SJSA1 (cell line): ENCODE measurements around the gene KRTAP5-3. TPM values are rescaled to one million over a fixed set of nuclear protein-coding genes. Genes with fewer than 3 reads are reported as not detected.

Experiments
- DNase-seq, 2 experiments: peaks; one replicate each; pipeline ENCODE4 v3.0.0-alpha.2; 2015 to 2020; ENCODE audit warnings: low spot score in 2 of 2, low read depth in 1 of 2
- H3K27ac ChIP-seq: fragments of 250-450 bp; sonication (Bioruptor Pico); 2 replicates; pipeline ENCODE4 v1.5.1; 2020; ENCODE audit warnings: mild to moderate bottlenecking, moderate library complexity
- H3K27me3 ChIP-seq: fragments of 250-450 bp; sonication (Bioruptor Pico); replicated peaks from 2 replicates; pipeline ENCODE4 v1.5.1; 2020; ENCODE audit warnings: mild to moderate bottlenecking, moderate library complexity
- H3K36me3 ChIP-seq: fragments of 250-450 bp; sonication (Bioruptor Pico); 2 replicates; pipeline ENCODE4 v1.5.1; 2020; ENCODE audit warnings: mild to moderate bottlenecking
- H3K4me1 ChIP-seq: fragments of 250-450 bp; sonication (Bioruptor Pico); replicated peaks from 2 replicates; pipeline ENCODE4 v1.6.1; 2021; ENCODE audit warnings: mild to moderate bottlenecking
- H3K4me3 ChIP-seq: fragments of 250-450 bp; sonication (Bioruptor Pico); 2 replicates; pipeline ENCODE4 v1.5.1; 2020; ENCODE audit warnings: mild to moderate bottlenecking
- H3K9me3 ChIP-seq: fragments of 250-450 bp; sonication (Bioruptor Pico); replicated peaks from 2 replicates; pipeline ENCODE4 v1.5.1; 2020; ENCODE audit warnings: mild to moderate bottlenecking
- total RNA-seq: library from RNA; depleted of rRNA; stranded (reverse); fragments of >200 nt; shearing (Covaris generic); gene quantifications from 2 replicates; pipeline ENCODE4 v1.2.3, GENCODE V29; 2014

The KRTAP5-3 gene
- total RNA-seq, 1 experiment from 2014 or later = not detected

DNA sequence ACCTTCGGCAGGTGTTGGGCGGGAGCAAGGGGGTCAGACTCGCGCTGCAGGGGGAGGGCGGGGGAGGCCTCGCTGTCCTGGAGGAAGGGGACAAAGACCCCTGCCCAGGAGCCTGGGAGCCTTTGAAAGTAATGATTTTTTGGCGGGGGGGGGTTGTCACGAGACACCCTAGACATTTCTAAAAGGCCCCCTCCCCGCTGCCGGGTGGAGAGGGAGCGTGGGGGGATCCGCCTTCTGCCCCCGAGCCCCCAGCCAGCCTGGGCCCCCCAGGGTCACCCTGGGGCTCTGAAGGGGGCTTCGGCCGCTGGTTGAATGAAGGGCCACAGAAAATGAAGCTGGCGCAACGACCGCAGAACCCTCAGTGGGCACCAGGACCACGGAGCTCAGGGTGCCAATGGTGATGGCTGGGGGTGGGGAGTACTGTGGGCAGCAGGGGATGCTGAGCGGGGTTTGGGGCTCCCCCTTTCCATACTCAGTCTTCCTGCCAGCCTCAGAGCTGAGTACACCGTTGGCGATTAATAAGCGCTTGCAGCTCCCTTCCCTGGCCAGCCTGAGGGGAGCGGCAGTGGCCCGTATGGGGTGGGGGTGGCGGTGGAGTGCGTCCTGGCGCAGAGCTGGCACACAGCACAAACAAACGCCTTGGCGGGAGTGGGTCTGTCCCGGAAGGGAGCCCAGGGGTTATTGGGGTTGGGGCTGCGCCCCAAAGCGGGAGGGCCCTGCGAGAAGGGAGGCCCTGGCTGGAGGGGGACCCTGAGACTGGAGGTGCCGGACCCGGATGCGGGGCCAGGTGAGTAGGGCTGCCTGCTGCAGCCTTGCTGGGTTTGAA, 35.0 kb downstream of the KRTAP5-3 start:
- H3K27me3 ChIP-seq = peaks cover 13% of the 10 kb centered on the region
- DNase-seq = no peak
- no peak overlapping the region for H3K4me3 ChIP-seq
- no peaks in the 10 kb centered on the region for H3K36me3 ChIP-seq
- H3K9me3 ChIP-seq = no peaks in the 10 kb centered on the region
- peaks cover 11% of the 10 kb centered on the region; the same call in 1 of the 2 replicates for H3K4me1 ChIP-seq
- no peak overlapping the region for H3K27ac ChIP-seq

DNA sequence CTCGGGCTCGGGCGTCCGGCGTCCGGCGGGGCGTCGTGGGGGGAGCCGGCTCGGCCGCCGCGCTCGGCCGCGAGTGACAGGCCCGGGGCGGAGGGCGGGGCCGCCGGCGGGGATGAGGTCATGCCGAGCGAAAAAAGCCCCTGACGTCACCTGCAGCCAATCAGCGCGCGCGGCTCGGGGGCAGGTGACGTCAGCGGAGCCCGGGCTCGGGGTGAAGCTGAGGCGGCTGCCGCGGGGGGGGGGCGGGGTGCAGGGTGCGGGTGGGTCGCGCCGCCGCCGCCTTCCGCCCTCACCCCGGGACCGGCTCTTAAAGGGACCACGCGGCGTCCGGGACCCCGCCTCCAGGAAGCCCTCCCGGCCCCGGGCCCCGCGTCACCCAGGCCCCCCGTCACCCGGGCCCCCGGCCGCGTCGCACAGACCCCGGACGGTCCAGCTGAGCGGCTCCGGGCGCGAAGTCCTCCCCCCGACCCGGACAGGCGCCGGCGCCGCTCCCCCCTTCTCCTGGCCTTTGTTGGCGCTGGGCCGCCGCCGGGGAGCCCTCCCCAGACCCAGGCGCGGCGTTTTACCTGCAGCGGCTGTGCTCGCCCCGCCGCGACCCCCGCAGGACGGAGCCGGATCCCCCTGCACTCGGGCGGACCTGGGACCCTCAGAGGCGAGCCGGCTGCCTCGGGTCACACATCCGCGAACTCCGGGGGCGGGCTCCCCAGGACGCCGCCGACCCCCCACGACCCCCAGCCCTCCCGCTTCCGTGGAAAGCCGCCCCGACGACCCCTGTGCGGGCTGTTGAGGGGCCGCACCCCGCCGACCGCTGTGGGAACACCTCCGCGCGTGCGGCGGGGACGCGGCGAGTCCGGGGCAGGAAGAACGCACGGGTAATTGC, 35.8 kb downstream of the KRTAP5-3 start, which contains the start of gene DUSP8:
Gene DUSP8 (minus strand): TSS at position 75 of the 880 bp plus-strand sequence. CDS start 6,445 bp downstream, outside the sequence.
- peak; percentile 60 to 75 for DNase-seq
- no peak within 1 kb of the TSS for H3K27ac ChIP-seq

DNA sequence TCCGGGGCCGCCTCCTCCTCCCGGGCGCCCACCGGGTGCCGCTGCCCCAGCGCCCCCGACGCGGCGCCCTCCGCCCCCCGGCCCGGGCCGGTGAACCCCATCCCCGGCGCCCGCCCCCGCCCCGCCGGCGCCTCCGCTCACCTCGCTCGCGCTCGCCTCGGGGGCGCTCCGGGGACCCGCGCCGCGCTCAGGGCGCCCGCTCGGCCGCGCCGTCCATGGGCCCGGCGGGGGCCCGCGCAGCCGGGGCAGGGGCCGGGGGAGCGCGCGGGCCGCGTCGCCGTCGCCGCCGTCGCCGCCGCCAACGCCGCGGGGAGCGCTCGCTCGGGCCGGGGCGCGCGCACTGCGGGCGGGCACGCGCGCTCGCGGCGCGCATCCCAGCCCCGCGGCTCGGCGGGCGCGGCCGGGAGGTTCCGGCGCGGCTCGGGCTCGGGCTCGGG, 36.5 kb downstream of the KRTAP5-3 start:
- H3K4me3 ChIP-seq = peak overlapping the region; percentile 40
- H3K36me3 ChIP-seq = no peaks in the 10 kb centered on the region
- no peak overlapping the region for H3K27ac ChIP-seq
- H3K9me3 ChIP-seq = no peaks in the 10 kb centered on the region
- no peak for DNase-seq
- H3K27me3 ChIP-seq = peaks cover 13% of the 10 kb centered on the region
- H3K4me1 ChIP-seq = peaks cover 11% of the 10 kb centered on the region; the same call in 1 of the 2 replicates

More for the DNA sequence above, 35.8 kb downstream of the KRTAP5-3 start, which contains the start of gene DUSP8:
- Histone ChIP-seq H3K4me1 (peaks cover 11% of the 10 kb centered on the region; the same call in 1 of the 2 replicates), H3K27me3 (peaks cover 13% of the 10 kb centered on the region), H3K36me3 (no peaks in the 10 kb centered on the region), H3K9me3 (no peaks in the 10 kb centered on the region), H3K4me3 (peak within 1 kb of the TSS; percentile 40)

DNA sequence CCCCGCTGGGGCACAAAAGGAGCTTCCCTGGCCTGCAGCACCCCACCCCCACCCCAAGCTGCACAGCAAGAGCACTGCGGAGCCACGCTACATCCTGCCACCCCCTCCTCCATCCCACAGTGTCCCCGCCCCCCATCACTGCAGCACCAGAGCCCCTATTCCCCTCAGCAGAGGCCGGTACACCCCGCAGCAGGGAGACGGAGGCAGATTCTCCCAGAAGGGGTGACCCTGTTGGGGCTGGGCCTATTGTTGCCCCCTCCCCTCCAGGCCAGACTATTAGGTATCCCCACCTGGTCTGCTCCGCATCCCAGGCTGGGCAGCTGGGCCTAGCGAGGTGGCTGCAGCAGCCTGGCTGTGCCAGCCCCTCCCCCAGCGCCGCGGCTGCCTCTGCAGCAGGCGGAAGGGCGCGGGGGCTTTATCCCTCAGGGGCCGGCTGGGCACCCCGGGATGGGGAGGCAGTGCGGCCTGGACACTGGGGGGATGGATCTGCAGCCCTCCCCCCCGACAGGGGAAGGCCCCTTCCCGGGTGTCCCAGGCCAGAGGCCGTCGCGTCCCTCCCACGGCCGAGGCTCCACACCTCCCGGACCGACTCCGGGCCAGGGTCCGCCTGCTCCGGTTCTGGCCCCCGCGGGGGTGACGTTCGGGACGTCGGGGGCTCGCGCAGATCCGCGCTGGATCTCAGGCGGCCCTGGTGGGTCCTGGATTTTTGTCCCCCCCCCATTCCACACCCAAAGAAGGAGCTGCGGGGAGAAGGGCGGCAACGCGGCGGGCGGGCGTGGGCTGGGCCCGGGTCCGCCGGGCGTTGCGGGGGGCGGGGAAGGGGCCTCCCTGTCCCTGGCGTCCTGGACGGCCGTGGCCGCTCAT, 37.1 kb downstream of the KRTAP5-3 start:
- no peak for DNase-seq
- H3K36me3 ChIP-seq = no peaks in the 10 kb centered on the region
- peaks cover 11% of the 10 kb centered on the region; the same call in 1 of the 2 replicates for H3K4me1 ChIP-seq
- H3K9me3 ChIP-seq = no peaks in the 10 kb centered on the region
- H3K27me3 ChIP-seq = peaks cover 13% of the 10 kb centered on the region
- H3K4me3 ChIP-seq = peak overlapping the region; percentile 40
- H3K27ac ChIP-seq = no peak overlapping the region

DNA sequence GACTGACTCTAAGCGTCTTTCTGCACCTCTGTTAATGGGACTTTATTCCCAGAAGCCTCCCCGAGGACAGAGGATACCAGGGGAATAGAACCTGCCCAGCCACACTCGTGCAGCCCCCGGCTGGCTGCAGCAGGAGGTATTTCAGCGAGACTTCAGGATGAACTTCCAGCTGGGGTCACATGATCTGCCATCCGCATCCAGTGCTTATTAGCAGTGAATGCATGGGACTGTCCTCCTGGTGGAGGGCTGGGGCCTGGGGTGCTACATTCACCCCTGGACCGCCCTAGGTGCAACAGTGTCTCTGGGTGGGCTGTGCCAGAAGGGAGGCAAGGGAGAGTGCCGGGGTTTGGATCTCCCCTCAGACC, 37.8 kb downstream of the KRTAP5-3 start:
- Histone ChIP-seq H3K27ac (no peak overlapping the region), H3K4me1 (peaks cover 11% of the 10 kb centered on the region; the same call in 1 of the 2 replicates), H3K36me3 (no peaks in the 10 kb centered on the region), H3K27me3 (peaks cover 13% of the 10 kb centered on the region), H3K9me3 (no peaks in the 10 kb centered on the region), H3K4me3 (no peak overlapping the region)
- DNase-seq = no peak

DNA sequence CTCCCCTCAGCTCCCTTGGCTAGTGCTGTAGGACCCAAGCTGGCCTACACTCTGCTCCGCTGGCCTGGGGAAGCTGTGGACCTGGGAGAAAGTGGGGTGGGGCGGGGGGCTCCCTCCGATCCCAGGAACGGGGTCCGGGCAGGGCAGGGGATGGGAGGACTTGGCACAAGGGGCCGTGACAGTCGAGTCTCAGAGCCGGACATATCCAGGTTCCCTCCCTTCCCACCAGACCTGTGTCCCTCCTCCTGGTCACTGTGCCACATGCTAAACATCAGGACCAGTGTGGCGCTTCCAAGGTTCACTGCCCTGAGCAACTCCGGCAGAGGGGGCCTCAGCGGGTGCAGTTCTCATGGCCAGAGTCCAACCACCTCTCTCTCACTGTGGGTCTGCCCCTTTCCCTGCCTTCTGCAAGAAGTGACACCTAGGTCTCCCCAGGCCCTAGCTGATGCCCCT, 38.2 kb downstream of the KRTAP5-3 start:
- peaks cover 11% of the 10 kb centered on the region; the same call in 1 of the 2 replicates for H3K4me1 ChIP-seq
- no peaks in the 10 kb centered on the region for H3K9me3 ChIP-seq
- H3K27ac ChIP-seq = no peak overlapping the region
- H3K36me3 ChIP-seq = no peaks in the 10 kb centered on the region
- no peak for DNase-seq
- H3K4me3 ChIP-seq = no peak overlapping the region
- peaks cover 13% of the 10 kb centered on the region for H3K27me3 ChIP-seq

DNA sequence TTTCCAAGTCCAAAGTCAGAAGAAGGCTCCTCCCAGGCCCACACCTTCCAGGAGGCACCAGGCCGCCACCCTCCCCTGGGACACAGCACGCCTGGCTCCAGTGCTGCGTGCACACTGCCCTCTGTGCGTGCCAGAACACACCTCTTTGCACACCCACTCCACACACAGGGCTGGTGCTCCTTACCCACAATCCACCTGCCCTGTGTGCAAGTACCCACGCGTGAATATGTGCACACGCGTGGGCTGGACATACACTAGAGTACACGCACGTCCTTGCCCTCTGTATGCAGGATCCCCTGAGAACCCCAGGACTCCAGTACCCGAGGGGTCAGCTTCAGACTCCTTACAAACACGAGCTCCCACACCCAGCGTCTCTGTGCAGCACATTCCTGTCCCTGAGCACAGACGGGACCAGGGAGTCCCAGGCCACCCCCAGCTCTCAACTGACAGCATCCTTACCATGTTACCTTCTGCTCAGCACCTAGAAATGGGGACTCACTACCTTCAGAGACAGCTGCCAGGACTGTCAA, 38.9 kb downstream of the KRTAP5-3 start:
- Histone ChIP-seq H3K27me3 (peaks cover 10% of the 10 kb centered on the region), H3K4me3 (no peak overlapping the region), H3K36me3 (no peaks in the 10 kb centered on the region), H3K4me1 (peaks cover 8% of the 10 kb centered on the region; the same call in 1 of the 2 replicates), H3K27ac (no peak overlapping the region), H3K9me3 (no peaks in the 10 kb centered on the region)
- DNase-seq = no peak

DNA sequence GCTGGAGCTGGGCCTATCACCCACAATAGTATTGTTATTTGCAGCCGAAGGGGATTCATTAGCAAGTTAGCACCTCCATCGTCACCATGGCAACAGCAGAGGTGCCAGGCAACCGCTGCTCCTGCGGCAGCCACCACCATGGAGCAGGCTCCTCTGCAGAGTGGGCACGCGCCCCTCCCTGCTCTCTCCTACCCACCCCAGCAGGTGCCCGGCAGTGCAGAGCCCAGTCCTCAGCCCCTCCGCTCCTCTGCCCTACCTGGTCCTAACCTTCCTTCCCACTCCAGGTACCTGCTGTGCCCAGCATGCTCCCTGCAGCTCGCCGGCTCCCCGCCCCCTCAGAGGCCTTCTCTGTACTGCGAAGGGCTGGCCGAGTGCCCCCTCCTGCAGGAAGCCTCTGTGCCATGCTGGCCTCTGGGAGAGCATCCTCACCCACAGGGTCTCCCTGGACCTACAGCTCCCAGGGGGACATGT, 39.8 kb downstream of the KRTAP5-3 start:
- H3K9me3 ChIP-seq = no peaks in the 10 kb centered on the region
- peaks cover 8% of the 10 kb centered on the region; the same call in 1 of the 2 replicates for H3K4me1 ChIP-seq
- no peak overlapping the region for H3K27ac ChIP-seq
- peaks cover 10% of the 10 kb centered on the region for H3K27me3 ChIP-seq
- H3K36me3 ChIP-seq = no peaks in the 10 kb centered on the region
- DNase-seq = no peak
- H3K4me3 ChIP-seq = no peak overlapping the region

DNA sequence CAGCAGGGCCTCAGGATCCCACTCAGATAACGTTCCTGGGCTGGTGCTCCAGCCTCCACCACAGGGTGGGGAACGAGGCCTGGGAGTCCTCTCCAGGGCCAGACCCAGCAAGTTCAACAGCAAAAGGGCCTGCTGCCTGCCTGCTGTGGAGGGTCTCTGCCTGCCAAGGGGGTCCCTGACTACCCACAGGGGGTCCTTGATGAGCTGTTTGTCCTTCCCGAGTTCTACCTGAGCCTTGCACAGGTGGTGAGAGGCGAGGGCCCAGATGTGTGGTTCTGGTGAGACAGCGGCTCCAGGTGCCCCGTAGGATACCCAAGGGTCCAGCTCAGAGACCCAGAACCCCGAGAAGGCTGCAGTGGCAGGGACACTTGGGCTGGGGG, 40.6 kb downstream of the KRTAP5-3 start:
- no peak for DNase-seq

DNA sequence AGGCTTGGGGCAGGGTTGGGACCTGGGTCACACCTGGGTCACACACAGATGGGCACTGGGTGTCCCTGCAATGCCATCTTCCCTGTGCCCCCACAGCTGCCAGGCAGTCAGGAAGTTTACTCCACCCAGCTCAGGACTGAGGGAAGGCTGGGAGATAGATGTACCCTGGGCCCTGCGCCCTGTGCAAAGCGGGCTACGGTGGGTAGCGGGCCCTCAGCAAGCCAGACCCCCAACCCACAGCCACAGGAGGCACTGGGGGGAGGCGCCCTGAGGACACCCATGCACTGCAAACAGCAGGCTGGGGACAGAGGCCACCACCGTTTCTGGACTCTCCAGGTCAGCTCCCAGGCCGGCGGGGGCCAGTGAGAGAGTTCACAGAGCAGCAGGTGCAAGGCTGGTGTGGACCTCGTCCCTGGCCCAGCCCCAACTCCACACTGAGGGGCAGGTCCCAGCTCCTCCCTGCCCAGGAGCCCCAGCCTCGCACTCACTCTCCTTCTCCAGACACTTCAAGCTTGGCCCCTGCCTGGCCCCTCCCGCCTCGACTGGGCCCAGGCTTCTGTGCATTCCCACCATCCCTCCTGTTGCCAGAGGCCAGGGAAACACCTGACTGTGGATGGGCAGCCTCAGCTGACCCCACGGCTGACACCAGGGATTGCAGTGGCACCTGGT, 41.1 kb downstream of the KRTAP5-3 start:
- no peaks in the 10 kb centered on the region for H3K27me3 ChIP-seq
- H3K27ac ChIP-seq = no peak overlapping the region
- H3K4me3 ChIP-seq = no peak overlapping the region
- no peaks in the 10 kb centered on the region for H3K36me3 ChIP-seq
- no peaks in the 10 kb centered on the region for H3K9me3 ChIP-seq
- 0 out of 2 replicates have a peak, but pooled peaks cover 4% of the 10 kb centered on the region for H3K4me1 ChIP-seq
- DNase-seq = no peak

More for the DNA sequence above, 40.6 kb downstream of the KRTAP5-3 start:
- no peak overlapping the region for H3K27ac ChIP-seq
- no peak overlapping the region for H3K4me3 ChIP-seq
- H3K36me3 ChIP-seq = no peaks in the 10 kb centered on the region
- H3K9me3 ChIP-seq = no peaks in the 10 kb centered on the region
- H3K4me1 ChIP-seq = peaks cover 8% of the 10 kb centered on the region; the same call in 1 of the 2 replicates
- H3K27me3 ChIP-seq = peaks cover 4% of the 10 kb centered on the region

DNA sequence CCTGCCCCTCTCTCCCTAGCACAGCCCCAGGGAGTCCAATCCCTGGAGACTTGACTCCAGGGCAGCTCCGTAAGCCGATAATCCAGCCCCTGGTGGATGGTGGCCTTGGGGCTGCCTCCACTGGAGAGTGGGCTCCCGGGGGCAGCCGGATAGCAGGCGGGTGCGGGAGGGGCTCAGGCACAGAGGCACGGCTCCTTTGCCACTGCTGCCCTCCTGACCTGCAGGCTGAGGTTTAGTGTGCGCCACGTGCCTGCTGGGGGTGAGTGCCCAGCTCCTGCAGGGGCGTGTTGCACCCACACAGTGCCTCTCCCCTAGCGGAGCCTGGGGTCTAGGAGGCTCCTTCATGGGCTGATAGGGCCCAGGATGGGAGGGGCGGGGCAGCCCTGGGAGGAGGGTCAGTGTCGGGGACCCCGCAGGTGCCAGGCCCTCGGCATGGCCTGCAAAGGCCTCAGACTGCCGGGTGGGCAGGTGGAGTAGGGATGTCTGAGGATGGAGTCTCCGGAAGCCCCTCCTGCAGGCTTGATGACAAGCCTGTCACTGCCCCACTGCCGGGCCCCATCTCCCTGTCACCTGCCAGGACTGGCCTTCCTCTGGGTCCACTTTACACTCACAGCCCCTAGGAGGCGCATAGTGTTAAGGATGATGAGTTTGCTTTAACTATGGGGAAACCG, 41.7 kb downstream of the KRTAP5-3 start:
- Histone ChIP-seq H3K36me3 (no peaks in the 10 kb centered on the region), H3K4me3 (no peak overlapping the region), H3K9me3 (no peaks in the 10 kb centered on the region), H3K27ac (no peak overlapping the region), H3K4me1 (0 out of 2 replicates have a peak, but pooled peaks cover 4% of the 10 kb centered on the region), H3K27me3 (no peaks in the 10 kb centered on the region)
- DNase-seq = no peak

DNA sequence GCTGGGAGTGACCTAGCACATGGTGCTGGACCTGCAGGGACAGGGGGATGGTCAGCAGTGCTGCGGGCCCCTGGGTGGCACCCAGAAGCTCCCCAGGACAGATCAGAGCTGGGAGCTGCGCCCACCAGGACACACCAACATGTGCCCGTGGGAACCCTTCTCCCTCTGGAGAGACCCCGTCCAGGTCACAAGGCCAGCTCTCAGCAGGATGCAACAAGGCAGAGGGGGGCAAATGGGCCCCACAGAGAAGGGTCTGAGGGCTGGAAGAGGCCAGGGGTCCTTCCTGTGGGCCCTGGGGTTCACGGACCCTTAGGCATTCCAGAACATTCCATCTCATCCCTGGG, 42.4 kb downstream of the KRTAP5-3 start:
- no peak for DNase-seq
- no peak overlapping the region for H3K27ac ChIP-seq
- no peaks in the 10 kb centered on the region for H3K4me1 ChIP-seq
- H3K27me3 ChIP-seq = no peaks in the 10 kb centered on the region
- no peak overlapping the region for H3K4me3 ChIP-seq
- H3K9me3 ChIP-seq = no peaks in the 10 kb centered on the region
- no peaks in the 10 kb centered on the region for H3K36me3 ChIP-seq
